Activated gamma-delta T cell treated with anti-CD3 and anti-CD28 coated beads, Interleukin-2, amount 50 U/mL, for 16 hours (primary cell): ENCODE data around the gene FOXC1.

ENCODE experiments used
- DNase-seq: peaks from one replicate; pipeline ENCODE4 v3.0.0-alpha.2; 2020; ENCODE audit warnings: low read depth

Gene FOXC1

GRCh38 chr6:1624058-1624850, 14.5 kb downstream of the FOXC1 start:
- no peak for DNase-seq

DNA sequence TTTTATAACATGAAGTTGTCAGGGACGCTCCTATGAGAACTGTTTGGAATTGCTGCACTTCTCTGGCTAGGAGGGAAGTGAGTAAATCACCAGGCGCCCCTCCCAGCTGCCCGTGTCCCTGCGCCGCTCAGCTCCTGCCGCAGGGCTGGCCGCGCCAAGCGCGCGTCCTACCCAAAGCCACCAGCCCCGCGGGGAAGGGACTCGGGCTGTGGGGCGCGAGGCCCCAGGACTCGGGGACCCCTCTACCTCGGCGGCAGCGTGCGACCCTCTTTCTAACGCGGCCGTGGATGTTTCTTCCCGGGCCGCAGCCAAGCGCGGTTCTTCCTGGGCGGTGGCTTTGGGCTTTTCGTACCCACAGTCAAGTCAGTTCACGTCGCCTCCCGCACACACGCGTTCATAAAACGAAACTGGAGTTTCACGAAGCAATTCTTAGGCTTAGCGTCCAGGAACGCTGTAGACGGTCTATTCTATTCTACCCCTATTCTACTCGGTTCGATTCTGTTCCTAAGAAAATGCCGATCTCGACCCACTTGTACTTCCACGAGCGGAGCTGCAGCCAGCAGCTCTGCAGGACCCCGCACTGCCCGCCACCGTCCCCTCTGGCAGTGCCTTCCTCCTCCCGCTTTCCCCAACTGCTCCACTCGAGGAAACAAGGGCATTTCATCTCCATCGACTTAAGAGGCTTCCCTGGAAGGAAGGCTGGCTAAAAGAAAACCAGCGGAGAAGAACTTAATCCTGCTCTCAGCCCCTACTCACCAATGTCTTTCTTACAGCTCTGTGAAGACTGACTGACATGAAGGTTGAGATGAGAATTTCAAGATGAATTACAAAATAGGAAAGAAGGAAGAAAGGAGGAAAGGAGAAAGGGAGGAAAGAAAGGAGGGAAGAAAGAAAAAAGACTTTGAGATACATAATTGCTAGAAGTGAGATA, 15.4 kb downstream of the FOXC1 start:
- no peak for DNase-seq

DNA sequence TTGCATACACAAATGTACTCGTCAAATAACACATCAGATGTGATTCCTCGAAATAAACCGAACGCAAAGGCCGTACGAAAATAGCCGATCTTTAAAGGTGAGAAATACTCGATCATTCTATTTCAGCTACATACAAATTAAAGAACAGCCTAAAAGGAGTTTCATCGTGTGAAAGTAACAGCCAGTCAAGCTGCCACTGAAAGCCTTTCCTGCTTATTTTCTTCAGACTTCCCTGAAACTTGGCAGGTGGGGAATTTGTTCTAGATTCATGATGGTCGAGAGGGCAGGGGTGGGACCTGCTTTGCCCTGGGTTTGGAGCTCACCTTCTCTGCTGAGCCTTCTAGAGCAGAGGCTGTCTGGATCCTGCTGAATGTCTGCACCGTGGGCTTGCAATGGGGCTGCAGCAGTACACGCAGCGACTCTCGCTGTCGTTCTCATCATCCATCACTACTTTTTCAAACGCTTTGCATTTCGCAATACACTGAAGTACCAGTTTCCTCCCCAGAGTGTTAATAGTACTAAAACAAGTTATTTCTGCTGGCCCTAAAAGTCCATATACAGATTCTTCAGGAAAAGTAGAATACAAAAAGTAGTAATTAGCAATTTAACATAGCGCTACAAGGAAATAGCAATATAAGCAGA, 16.2 kb downstream of the FOXC1 start:
- DNase-seq = no peak

- no peak for DNase-seq
Observed at GRCh38 chr6:1626481-1626880, 16.8 kb downstream of the FOXC1 start.

DNA sequence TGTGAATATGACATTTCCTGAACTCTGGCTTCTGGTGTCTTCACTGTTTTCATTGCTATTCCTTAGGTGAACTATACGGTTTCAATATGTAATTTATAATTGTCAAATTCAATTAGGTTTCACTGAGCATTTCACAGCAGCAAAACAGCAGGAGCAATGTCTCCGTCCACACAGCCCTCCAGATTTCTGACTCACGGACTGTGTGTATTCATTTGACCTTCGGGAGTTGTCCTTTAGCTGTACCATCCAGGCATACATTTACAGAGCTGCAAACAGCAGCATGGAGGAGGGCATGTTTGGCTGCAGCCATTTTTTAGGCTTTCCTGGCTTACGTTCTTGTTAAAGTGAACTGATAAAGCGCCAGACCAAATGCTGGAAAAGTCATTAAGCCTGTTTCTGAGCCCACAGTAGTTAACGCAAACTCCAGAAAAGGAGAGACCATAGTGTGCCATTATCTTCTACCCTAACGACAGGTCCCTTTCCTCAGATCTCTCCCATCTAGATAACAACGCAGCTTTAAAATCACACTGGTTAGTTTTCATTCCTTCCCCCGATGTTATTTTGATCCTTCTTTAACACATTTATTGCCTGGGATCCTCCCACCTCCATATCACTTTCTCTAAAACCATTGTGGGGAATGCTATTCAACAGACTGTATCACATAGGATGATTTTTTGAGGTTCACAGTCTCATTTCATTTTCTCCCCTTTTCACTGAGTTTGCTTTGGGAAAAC, 18.3 kb downstream of the FOXC1 start:
- DNase-seq = no peak

DNA sequence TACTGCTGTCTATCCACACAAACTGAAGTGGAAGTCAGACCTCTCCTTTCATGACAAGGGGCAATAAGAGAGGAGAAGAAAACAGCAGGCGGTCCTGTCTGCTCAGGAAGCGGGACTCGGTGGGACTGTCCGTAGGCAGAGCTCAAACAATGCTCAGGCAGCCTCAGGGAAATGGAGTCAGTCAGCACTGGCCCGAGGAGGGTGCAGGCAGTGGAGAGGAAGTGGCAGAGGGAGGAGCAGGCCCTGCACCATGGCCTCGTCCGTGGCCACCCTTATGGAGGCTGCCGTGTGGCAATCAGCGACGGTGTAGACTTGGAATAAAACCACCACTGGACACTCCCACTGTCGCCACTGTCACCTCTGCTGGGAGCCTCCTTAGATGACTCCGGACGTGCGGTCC, 19.6 kb downstream of the FOXC1 start:
- no peak for DNase-seq

- DNase-seq = no peak
Observed at GRCh38 chr6:1630212-1630770, 20.6 kb downstream of the FOXC1 start.

DNA sequence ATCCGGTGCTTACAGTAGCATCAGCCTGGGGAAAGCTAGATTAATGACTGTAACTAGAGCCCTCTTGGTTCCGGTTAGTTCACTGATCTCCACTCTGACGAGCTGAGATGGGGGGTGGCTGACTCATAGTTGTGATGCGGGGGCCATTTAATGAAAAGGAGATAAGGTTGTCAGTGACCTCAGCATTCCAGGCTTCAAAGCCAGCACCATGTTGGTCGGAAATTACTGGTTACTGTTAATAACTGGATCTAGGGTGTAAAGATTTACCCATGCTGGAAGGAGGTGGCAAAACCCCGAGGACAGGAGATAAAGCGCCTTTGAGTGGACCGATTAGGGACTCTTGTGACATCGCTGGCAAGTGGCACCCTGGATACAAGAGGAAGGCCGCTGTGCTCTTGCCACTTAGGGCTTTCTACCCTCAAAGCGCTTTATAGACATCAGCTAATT, 21.1 kb downstream of the FOXC1 start:
- no peak for DNase-seq

- DNase-seq = no peak
Observed at GRCh38 chr6:1631251-1631650, 21.5 kb downstream of the FOXC1 start.

DNA sequence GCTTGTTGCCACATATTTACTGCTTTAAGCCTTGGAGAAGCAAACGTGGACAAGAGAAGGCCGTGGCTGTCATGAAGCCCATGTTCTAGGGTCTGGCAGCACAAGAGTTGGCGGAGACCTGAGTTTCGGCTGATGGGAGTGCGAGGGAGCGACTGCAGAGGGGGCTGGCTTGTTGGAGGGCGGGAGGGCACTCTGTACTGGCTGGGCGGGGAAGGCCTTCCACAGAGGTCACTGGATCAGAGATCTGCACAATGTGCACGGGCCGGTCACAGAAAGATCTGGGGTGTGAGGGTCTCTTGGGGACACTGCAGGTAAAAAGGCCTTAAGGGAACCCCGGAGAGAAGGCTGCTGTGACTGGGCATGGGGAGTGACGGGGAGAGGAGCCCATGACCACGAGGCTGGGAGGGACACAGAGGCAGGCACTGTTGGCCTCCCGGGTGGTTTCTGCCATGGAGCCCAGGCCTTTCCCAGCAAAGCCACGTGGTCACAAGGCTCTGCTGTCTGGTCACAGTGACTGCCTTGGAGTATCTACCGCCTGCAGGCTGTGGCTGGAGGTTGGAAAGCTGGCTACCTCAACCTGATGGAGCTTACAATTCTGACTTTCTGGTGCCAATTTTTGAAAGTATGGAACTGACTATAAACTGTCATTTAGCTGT, 23.8 kb downstream of the FOXC1 start:
- DNase-seq = no peak

DNA sequence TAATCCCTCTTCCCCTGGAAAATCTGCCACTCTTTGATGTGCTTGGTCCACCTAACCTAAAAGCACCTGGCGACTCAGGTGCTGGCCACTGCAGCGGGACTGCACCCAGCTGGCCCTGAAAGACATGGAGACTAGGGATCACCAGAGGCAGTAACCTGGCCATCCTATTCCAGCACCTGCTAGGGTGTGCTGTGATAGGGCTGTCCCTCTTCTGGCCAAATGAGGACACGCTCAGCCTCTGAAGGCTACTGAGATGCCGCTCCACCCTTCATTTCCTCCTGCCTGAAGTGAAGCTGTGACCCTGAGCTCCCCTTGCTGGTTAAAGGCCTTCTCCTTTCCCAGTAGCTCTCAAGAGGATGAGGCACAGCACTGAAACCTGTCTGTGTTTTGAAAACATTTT, 24.4 kb downstream of the FOXC1 start:
- no peak for DNase-seq

DNA sequence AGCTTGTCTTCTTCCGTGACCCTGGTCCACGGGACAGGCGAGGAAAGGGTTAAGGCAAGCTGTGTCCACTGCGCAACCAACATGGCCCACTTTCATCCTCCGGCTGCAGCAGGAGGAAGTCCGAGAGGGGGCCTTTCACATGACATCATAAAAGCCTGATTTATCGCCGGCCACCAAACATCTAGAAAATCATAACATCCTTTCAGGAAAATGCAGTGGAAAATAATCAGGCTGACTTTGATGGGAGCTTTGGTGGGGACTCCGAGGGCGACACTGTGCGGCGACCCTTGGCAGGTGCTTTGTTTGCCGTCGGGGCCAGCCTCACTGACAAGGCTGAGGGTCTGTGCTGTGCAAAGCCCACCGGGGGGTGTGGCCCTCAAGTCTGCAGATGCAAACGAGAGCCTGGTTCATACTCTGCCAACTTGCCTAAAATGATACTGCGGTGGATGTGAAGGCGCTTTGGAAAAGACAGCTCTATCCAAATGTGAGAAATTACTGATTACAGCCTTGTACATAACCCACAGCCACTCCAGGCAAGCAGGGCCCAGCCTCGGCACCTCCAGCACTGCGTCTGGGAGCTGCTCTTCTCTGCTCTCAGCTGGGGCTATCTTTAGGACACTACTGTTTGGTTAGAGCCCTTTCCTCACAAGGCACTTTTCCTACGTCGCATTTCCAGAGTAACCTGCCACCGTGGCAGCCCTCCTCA, 25.7 kb downstream of the FOXC1 start:
- DNase-seq = no peak

DNA sequence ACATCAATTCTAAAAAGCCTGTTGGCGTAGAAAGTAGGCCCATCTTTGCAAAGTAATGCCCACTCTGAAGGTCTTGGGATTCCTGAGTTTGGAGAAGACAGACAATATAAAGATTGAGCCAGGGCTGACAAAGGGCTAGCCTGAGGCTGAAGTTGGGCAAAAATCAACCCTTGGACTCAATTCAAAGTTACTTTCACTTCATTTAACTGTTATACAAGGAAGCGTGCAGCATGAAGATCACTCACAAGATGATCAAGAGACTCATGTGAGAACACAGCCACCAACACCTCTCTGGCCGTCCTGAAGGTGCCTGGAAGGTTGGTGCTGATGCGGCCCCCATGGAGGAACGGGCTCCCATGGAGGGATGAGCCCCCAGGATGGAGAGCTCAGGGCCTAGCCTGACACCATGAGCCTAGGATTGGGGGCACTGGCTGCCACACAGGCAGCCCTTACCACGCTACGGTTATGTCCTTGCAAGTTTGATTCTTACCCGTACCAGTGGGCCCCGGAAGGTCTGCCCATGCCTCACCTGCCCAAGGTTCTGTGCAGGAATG, 26.6 kb downstream of the FOXC1 start:
- DNase-seq = no peak

DNA sequence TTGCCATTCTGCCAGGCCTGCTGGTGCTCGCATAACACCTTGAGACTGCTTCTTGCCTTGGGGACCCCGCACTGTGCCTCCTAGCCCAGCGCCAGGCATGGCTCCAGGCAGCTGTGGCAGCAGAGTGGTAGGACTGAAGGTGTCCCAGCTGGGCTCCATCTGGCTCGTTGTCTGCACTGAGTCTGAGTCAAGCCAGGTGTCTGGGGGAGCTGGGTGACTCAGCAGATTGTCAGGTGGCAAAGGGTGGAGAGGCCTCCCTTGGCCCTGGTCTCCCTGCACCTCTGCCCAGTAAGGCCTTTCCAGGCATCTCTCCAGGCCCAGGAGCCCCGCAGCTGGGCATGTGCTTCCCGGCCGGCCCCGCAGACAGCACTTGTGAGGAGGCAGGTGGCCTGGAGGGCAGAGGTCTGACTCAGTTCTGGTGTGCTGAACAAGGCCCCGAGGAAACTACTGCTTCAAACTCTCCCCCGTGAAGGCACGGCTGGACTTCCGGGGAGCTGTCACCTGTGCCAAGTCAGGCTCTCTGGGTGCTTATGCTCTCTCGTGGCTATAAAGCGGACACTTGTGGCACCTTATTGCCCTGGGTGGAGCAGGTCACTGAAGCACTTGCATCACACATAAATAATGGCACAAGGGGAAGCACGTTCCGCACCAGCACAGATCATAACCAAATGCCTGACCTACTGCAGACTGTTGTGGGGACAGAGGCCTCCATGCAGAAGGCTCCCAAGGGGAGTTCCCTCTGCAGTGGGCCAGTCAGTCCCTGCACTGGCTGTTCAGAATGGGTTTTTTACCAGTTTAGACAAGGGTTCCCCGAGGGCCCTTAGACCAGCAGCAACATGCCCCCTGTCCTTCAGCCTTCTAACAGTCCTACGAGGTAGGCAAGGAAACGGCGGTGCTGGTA, 27.5 kb downstream of the FOXC1 start:
- no peak for DNase-seq

GRCh38 chr6:1639430-1639829, 29.7 kb downstream of the FOXC1 start:
- no peak for DNase-seq

DNA sequence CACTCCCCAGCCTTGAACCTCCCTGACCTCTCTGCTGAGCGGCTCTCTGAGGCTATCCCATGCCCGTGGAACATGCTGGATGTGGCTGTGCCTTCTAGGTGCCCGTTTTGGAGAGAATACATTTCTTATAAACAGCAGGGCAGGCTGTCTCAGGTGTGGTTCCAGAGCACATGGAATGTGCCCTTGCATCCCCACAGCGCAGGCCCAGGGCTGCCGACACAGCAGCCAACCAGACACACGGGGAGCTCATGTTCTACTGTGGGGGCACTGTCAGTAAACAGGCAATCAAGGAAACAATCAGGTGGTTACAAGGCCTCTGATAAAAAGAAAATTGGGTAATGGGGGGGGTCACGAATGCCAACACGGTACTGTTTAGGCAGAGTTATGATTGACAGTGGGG, 30.8 kb downstream of the FOXC1 start:
- DNase-seq = no peak

- no peak for DNase-seq
Observed at GRCh38 chr6:1641343-1641885, 31.7 kb downstream of the FOXC1 start.

- DNase-seq = no peak
Observed at GRCh38 chr6:1643111-1643510, 33.4 kb downstream of the FOXC1 start.
